CD14-positive monocyte (primary cell): Measurements from ENCODE around the gene CPNE2. TPM values are rescaled to one million over a fixed set of nuclear protein-coding genes. Genes with fewer than 3 reads are reported as not detected.
"Not testable (repeated sequence)": the region's sequence is repeated elsewhere in the genome, so short reads cannot be mapped to it uniquely, and the experiment has no call there.

ENCODE experiments used
- DNase-seq, 3 donors: peaks; one replicate each; pipeline ENCODE4 v3.0.0-alpha.2; 2011 to 2022
- H2AFZ ChIP-seq: 2 replicates; pipeline ENCODE4 v1.6.0; 2012; ENCODE audit warnings: mild to moderate bottlenecking, low read depth, low read length, inconsistent platforms; ENCODE audit not compliant: insufficient read depth, poor library complexity, severe bottlenecking
- H3K27ac ChIP-seq, 2 donors: 1 replicate in 1 of 2; 2 replicates in 1 of 2; pipeline ENCODE4 v1.5.1; 2012 to 2013; ENCODE audit warnings: low read length in 2 of 2, control low read depth in 1 of 2, inconsistent platforms in 1 of 2, low read depth in 1 of 2, mild to moderate bottlenecking in 1 of 2
- H3K27me3 ChIP-seq, 2 donors: one replicate each; pipeline versions ENCODE4 v1.6.0 to v1.6.1; 2011 to 2013; ENCODE audit warnings: low read length in 2 of 2; ENCODE audit not compliant: control insufficient read depth in 2 of 2, insufficient read depth in 2 of 2
- H3K36me3 ChIP-seq, 2 donors: replicated peaks in 1 of 2; 1 replicate in 1 of 2; 2 replicates in 1 of 2; pipeline versions ENCODE4 v1.5.1 to v1.6.1; 2012 to 2013; ENCODE audit warnings: low read length in 2 of 2, control low read depth in 1 of 2, inconsistent platforms in 1 of 2, mild to moderate bottlenecking in 1 of 2; ENCODE audit not compliant: insufficient read depth in 2 of 2, control insufficient read depth in 1 of 2
- H3K4me1 ChIP-seq, 2 donors: 1 replicate in 1 of 2; 2 replicates in 1 of 2; pipeline versions ENCODE4 v1.5.1 to v1.6.1; 2012 to 2013; ENCODE audit warnings: low read length in 2 of 2, control low read depth in 1 of 2, inconsistent platforms in 1 of 2, mild to moderate bottlenecking in 1 of 2, moderate library complexity in 1 of 2; ENCODE audit not compliant: insufficient read depth in 2 of 2, control insufficient read depth in 1 of 2
- H3K4me2 ChIP-seq: replicated peaks from 2 replicates; pipeline ENCODE3; 2012; ENCODE audit warnings: low read length, moderate library complexity, mild to moderate bottlenecking; ENCODE audit not compliant: poor library complexity, severe bottlenecking; ENCODE audit errors: extremely low read depth
- H3K4me3 ChIP-seq, 3 experiments: fragments of 200-600 bp in 1 of 3; sonication (generic) in 1 of 3; replicated peaks in 1 of 3; 1 replicate in 2 of 3; 2 replicates in 1 of 3; pipeline ENCODE4 v1.5.1; 2011 to 2013; ENCODE audit warnings: low read length in 3 of 3, mild to moderate bottlenecking in 3 of 3, control low read depth in 2 of 3, low read depth in 2 of 3, inconsistent platforms in 1 of 3, moderate library complexity in 1 of 3
- H3K79me2 ChIP-seq: 2 replicates; pipeline ENCODE4 v1.6.0; 2012; ENCODE audit warnings: mild to moderate bottlenecking, control low read depth, inconsistent platforms, low read length, moderate library complexity; ENCODE audit not compliant: insufficient read depth
- H3K9ac ChIP-seq: 2 replicates; pipeline ENCODE4 v1.6.0; 2017; ENCODE audit warnings: low read length, mild to moderate bottlenecking; ENCODE audit not compliant: insufficient read depth, poor library complexity, severe bottlenecking
- H3K9me3 ChIP-seq, 2 donors: replicated peaks in 1 of 2; 1 replicate in 1 of 2; 2 replicates in 1 of 2; pipeline versions ENCODE4 v1.5.1 to v1.6.1; 2012 to 2013; ENCODE audit warnings: low read length in 2 of 2, control low read depth in 1 of 2; ENCODE audit not compliant: control insufficient read depth in 1 of 2, insufficient read depth in 1 of 2
- H4K20me1 ChIP-seq: 2 replicates; pipeline ENCODE4 v1.6.0; 2012; ENCODE audit warnings: mild to moderate bottlenecking, low read length, control low read depth, moderate library complexity; ENCODE audit not compliant: insufficient read depth
- H3K27ac Mint-ChIP-seq, 7 donors: one replicate each; pipeline ENCODE4 v1.8.0; 2020; ENCODE audit warnings: mild to moderate bottlenecking in 7 of 7, mixed read lengths in 7 of 7, moderate library complexity in 6 of 7, inconsistent platforms in 2 of 7
- H3K27me3 Mint-ChIP-seq, 3 donors: one replicate each; pipeline ENCODE4 v1.8.0; 2021 to 2022; ENCODE audit warnings: low read depth in 3 of 3, mild to moderate bottlenecking in 3 of 3, mixed read lengths in 3 of 3, moderate library complexity in 3 of 3, inconsistent platforms in 1 of 3
- H3K36me3 Mint-ChIP-seq, 2 donors: one replicate each; pipeline ENCODE4 v1.8.0; 2020; ENCODE audit warnings: mixed read lengths in 2 of 2, inconsistent platforms in 1 of 2, mild to moderate bottlenecking in 1 of 2
- H3K4me1 Mint-ChIP-seq: one replicate; pipeline ENCODE4 v1.8.0; 2020; ENCODE audit warnings: mild to moderate bottlenecking, mixed read lengths
- H3K4me3 Mint-ChIP-seq, 2 donors: one replicate each; pipeline ENCODE4 v1.8.0; 2020; ENCODE audit warnings: mild to moderate bottlenecking in 2 of 2, mixed read lengths in 2 of 2, moderate library complexity in 1 of 2
- H3K9me3 Mint-ChIP-seq, 7 donors: one replicate each; pipeline ENCODE4 v1.8.0; 2020 to 2022; ENCODE audit warnings: mixed read lengths in 7 of 7, mild to moderate bottlenecking in 6 of 7, moderate library complexity in 6 of 7, inconsistent platforms in 2 of 7
- CTCF ChIP-seq: fragments of 200-600 bp; IDR thresholded peaks from one replicate; pipeline ENCODE4 v1.8.0; 2022; ENCODE audit warnings: antibody characterized with exemption, mild to moderate bottlenecking
- WGBS: methylation state at CpG from one replicate; pipeline ENCODE4 v1.1.5; 2013; ENCODE audit warnings: missing lambda C conversion rate; ENCODE audit not compliant: insufficient coverage; 5-methylcytosine and 5-hydroxymethylcytosine counted together
- intact Hi-C, 2 donors: fragments of 100-400 bp; cut with micrococcal nuclease; formaldehyde crosslinking; loops; one replicate each; pipeline versions ENCODE4 v1.15.0 to v1.15.1; 2023
- polyA plus RNA-seq, 3 donors: library from polyadenylated mRNA; depleted of rRNA in 1 of 3; unstranded in 2 of 3; stranded (reverse) in 1 of 3; fragments of 300-500 nt in 2 of 3; fragments of >200 nt in 1 of 3; fragmentation: Illumina TruSeq in 2 of 3; gene quantifications; 1 replicate in 2 of 3; 2 replicates in 1 of 3; pipeline ENCODE4 v1.2.3, GENCODE V29; 2012 to 2021

Gene CPNE2
- polyA plus RNA-seq, 3 donors: 18.3 to 68.8 (median 23.9) TPM

DNA sequence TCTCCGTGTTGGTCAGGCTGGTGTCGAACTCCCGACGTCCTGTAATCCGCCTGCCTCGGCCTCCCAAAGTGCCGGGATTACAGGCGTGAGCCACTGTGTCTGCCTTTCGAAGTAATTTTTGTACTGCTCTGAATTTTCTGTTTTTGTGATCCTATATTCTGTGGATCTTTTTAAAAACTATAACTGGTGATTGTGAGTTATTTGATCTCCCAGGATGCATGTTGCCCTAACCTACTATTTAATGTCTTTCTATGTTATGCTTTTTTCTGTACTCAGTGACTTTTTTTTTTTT lies 96.3 kb downstream of the CPNE2 start:
- no peak for TF ChIP-seq CTCF
- peaks cover 4 to 10% of the 10 kb centered on the region in 2 donors for H3K36me3 Mint-ChIP-seq
- no peak overlapping the region for H3K4me3 Mint-ChIP-seq
- peaks cover 29% of the 10 kb centered on the region for H4K20me1 ChIP-seq
- no peaks in the 10 kb centered on the region for H3K9me3 Mint-ChIP-seq
- peaks cover 28 to 30% of the 10 kb centered on the region in 2 donors for H3K4me1 ChIP-seq
- no peak overlapping the region for H3K4me3 ChIP-seq
- no peak overlapping the region for H3K27ac ChIP-seq
- WGBS: 100% methylated on average over 3 of the region's 9 CpGs
- no peak for DNase-seq
- no peaks in the 10 kb centered on the region for H3K36me3 ChIP-seq
- no peak overlapping the region for H3K27ac Mint-ChIP-seq
- H3K27me3 ChIP-seq: no peaks in the 10 kb centered on the region
- H3K27me3 Mint-ChIP-seq: peaks cover 0 to 2% (median 0%) of the 10 kb centered on the region in 3 donors
- peaks cover 44% of the 10 kb centered on the region for H3K4me1 Mint-ChIP-seq
- peaks cover 98% of the 10 kb centered on the region for H3K79me2 ChIP-seq
- H2AFZ ChIP-seq: no peak overlapping the region
- intact Hi-C loops: loop anchor here (5.0 to 10.0 kb wide), 5 partner anchors 56 to 584 kb away; partner anchors contain the start of genes ARL2BP (in 2 of the 2), CIAPIN1 (in 1 of the 2), COQ9 (in 1 of the 2) and HERPUD1 (in 1 of the 2)
- H3K9ac ChIP-seq: no peak overlapping the region
- H3K9me3 ChIP-seq: no peaks in the 10 kb centered on the region
- H3K4me2 ChIP-seq: no peak overlapping the region

DNA sequence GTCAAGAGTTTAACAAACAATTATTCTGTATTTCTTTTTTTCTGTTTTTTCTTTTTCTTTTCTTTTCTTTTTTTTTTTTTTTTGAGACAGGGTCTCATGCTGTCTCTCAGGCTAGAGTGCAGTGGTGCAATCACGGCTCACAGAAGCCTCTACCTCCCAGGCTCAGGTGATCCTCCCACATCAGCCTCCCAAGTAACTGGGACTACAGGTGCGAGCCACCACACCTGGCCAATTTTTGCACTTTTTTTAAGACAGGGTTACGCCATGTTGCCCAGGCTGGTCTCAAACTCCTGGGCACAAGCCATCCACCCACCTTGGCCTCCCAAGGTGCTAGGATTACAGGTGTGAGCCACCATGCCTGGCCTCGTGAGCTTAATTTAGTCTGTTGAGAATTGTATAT lies 97.1 kb downstream of the CPNE2 start:
- H3K27me3 Mint-ChIP-seq, H3K9me3 Mint-ChIP-seq, H3K27me3 ChIP-seq, H3K9me3 ChIP-seq, H2AFZ ChIP-seq, DNase-seq, H3K36me3 ChIP-seq, H3K27ac Mint-ChIP-seq, H3K36me3 Mint-ChIP-seq, H3K4me2 ChIP-seq, H3K4me3 ChIP-seq, H3K4me3 Mint-ChIP-seq, H3K9ac ChIP-seq, H3K27ac ChIP-seq: not testable (repeated sequence)
- H3K4me1 Mint-ChIP-seq: peaks cover 41% of the 10 kb centered on the region
- H3K79me2 ChIP-seq: peaks cover 98% of the 10 kb centered on the region
- H4K20me1 ChIP-seq: peaks cover 38% of the 10 kb centered on the region
- peaks cover 25 to 26% of the 10 kb centered on the region in 2 donors for H3K4me1 ChIP-seq
- 94% methylated on average over 3 of the region's 4 CpGs for WGBS
- intact Hi-C loops: loop anchor here (5.0 to 10.0 kb wide), 5 partner anchors 55 to 585 kb away; partner anchors contain the start of genes ARL2BP (in 2 of the 2), CIAPIN1 (in 1 of the 2), COQ9 (in 1 of the 2) and HERPUD1 (in 1 of the 2)
